H1 (cell line): ENCODE data around the gene SCNN1B. TPM values are rescaled to one million over a fixed set of nuclear protein-coding genes. Genes with fewer than 3 reads are reported as not detected.

ENCODE experiments used
- CTCF ChIA-PET: fragments of 300-600 bp; sonication (Branson Sonifier 250); formaldehyde crosslinking; loops from one replicate; lab custom pipeline; 2021; ENCODE audit not compliant: partially characterized antibody; lab: Charles Lee
- POLR2A ChIA-PET: fragments of 300-600 bp; sonication (Branson Sonifier 250); formaldehyde crosslinking; loops from one replicate; lab custom pipeline; 2021; ENCODE audit warnings: inconsistent platforms; ENCODE audit not compliant: partially characterized antibody; lab: Charles Lee
- DNase-seq, 2 experiments: peaks; one replicate each; pipeline versions ENCODE4 v3.0.0 to v3.0.0-alpha.2; 2010 to 2022; ENCODE audit warnings: low spot score in 2 of 2, low read depth in 1 of 2, mixed read lengths in 1 of 2
- FAIRE-seq: peaks from 2 replicates; lab custom pipeline; 2011; peaks lifted over from hg19 to GRCh38; lab: Jason Lieb, UNC
- H2AFZ ChIP-seq: 2 replicates; pipeline ENCODE4 v1.8.1; 2012; ENCODE audit warnings: low read length, inconsistent platforms
- H2AK5ac ChIP-seq: 2 replicates; pipeline ENCODE4 v1.6.1; 2013; ENCODE audit warnings: low read depth, low read length
- H2BK120ac ChIP-seq: replicated peaks from 2 replicates; pipeline ENCODE3; 2013; ENCODE audit warnings: low read depth, low read length, inconsistent platforms
- H2BK12ac ChIP-seq: 2 replicates; pipeline ENCODE4 v1.6.1; 2013; ENCODE audit warnings: low read depth, low read length
- H2BK15ac ChIP-seq: 2 replicates; pipeline ENCODE4 v1.6.1; 2013; ENCODE audit warnings: low read length
- H2BK20ac ChIP-seq: 2 replicates; pipeline ENCODE4 v1.6.1; 2013; ENCODE audit warnings: low read length
- H2BK5ac ChIP-seq: 2 replicates; pipeline ENCODE4 v1.6.1; 2013; ENCODE audit warnings: low read depth, low read length
- H3K14ac ChIP-seq: 2 replicates; pipeline ENCODE4 v1.6.1; 2013; ENCODE audit warnings: inconsistent platforms; ENCODE audit not compliant: insufficient read length
- H3K18ac ChIP-seq: 2 replicates; pipeline ENCODE4 v1.6.1; 2013; ENCODE audit warnings: low read length; ENCODE audit errors: extremely low read depth
- H3K23ac ChIP-seq: 2 replicates; pipeline ENCODE4 v1.6.1; 2013; ENCODE audit warnings: inconsistent platforms; ENCODE audit not compliant: insufficient read length
- H3K23me2 ChIP-seq: 2 replicates; pipeline ENCODE4 v1.6.1; 2013; ENCODE audit warnings: low read depth, low read length
- H3K27ac ChIP-seq: 2 replicates; pipeline ENCODE4 v1.6.1; 2011; ENCODE audit warnings: low read depth, low read length, inconsistent platforms
- H3K27me3 ChIP-seq, 4 experiments: replicated peaks in 1 of 4; 1 replicate in 1 of 4; 2 replicates in 3 of 4; pipeline versions ENCODE4 v1.6.1 to v1.8.1; 2011 to 2013; ENCODE audit warnings: low read length in 3 of 4, mild to moderate bottlenecking in 3 of 4, inconsistent platforms in 2 of 4, mixed read lengths in 2 of 4, moderate library complexity in 1 of 4; ENCODE audit not compliant: control insufficient read depth in 3 of 4, insufficient read depth in 3 of 4; ENCODE audit errors: extremely low read depth in 1 of 4
- H3K36me3 ChIP-seq, 4 experiments: 2 replicates each; pipeline versions ENCODE4 v1.6.1 to v1.8.1; 2011 to 2013; ENCODE audit warnings: mild to moderate bottlenecking in 4 of 4, low read length in 3 of 4, moderate library complexity in 2 of 4, control low read depth in 1 of 4, inconsistent platforms in 1 of 4; ENCODE audit not compliant: insufficient read depth in 4 of 4, control insufficient read depth in 2 of 4
- H3K4ac ChIP-seq: replicated peaks from 2 replicates; pipeline ENCODE3; 2013; ENCODE audit warnings: low read length, low read depth, mixed read lengths, inconsistent platforms; ENCODE audit not compliant: insufficient read length
- H3K4me1 ChIP-seq, 4 experiments: replicated peaks in 1 of 4; 1 replicate in 1 of 4; 2 replicates in 3 of 4; pipeline versions ENCODE4 v1.6.1 to v1.8.1; 2011 to 2013; ENCODE audit warnings: low read length in 3 of 4, inconsistent platforms in 2 of 4, mixed read lengths in 1 of 4; ENCODE audit not compliant: insufficient read depth in 4 of 4, control insufficient read depth in 3 of 4
- H3K4me2 ChIP-seq, 2 experiments: 2 replicates each; pipeline versions ENCODE4 v1.6.1 to v1.8.1; 2011 to 2013; ENCODE audit warnings: low read depth in 2 of 2, low read length in 2 of 2, control low read depth in 1 of 2, inconsistent platforms in 1 of 2, mild to moderate bottlenecking in 1 of 2; ENCODE audit not compliant: insufficient read depth in 1 of 2
- H3K4me3 ChIP-seq, 4 experiments: fragments of 200-600, 300-600 bp in 1 of 4; sonication (generic), shearing (Covaris generic), sonication (Bioruptor Twin) in 1 of 4; 2 replicates each; pipeline versions ENCODE4 v1.5.1 to v1.8.1; 2011 to 2016; ENCODE audit warnings: low read length in 4 of 4, low read depth in 3 of 4, control low read depth in 2 of 4, inconsistent platforms in 2 of 4, mild to moderate bottlenecking in 2 of 4, mixed read lengths in 1 of 4, moderate library complexity in 1 of 4; ENCODE audit not compliant: insufficient read depth in 2 of 4; ENCODE audit errors: extremely low read depth in 1 of 4
- H3K56ac ChIP-seq: replicated peaks from 2 replicates; pipeline ENCODE3; 2013; ENCODE audit warnings: low read depth, mild to moderate bottlenecking, mixed read lengths, low read length, inconsistent platforms; ENCODE audit not compliant: insufficient read length
- H3K79me1 ChIP-seq: 2 replicates; pipeline ENCODE4 v1.6.1; 2013; ENCODE audit warnings: low read depth, low read length, control low read depth
- H3K79me2 ChIP-seq, 2 experiments: 2 replicates each; pipeline versions ENCODE4 v1.6.1 to v1.8.1; 2012 to 2013; ENCODE audit warnings: low read length in 2 of 2, mild to moderate bottlenecking in 2 of 2, inconsistent platforms in 1 of 2; ENCODE audit not compliant: insufficient read depth in 2 of 2, control insufficient read depth in 1 of 2
- H3K9ac ChIP-seq, 4 experiments: replicated peaks in 1 of 4; 1 replicate in 1 of 4; 2 replicates in 3 of 4; pipeline versions ENCODE4 v1.6.1 to v1.8.1; 2011 to 2013; ENCODE audit warnings: low read depth in 3 of 4, low read length in 3 of 4, control low read depth in 2 of 4, mild to moderate bottlenecking in 2 of 4, moderate library complexity in 2 of 4, inconsistent platforms in 1 of 4; ENCODE audit errors: extremely low read depth in 1 of 4
- H3K9me3 ChIP-seq, 2 experiments: 2 replicates each; pipeline versions ENCODE4 v1.6.1 to v1.8.1; 2012 to 2013; ENCODE audit warnings: mild to moderate bottlenecking in 2 of 2, moderate library complexity in 2 of 2, control low read depth in 1 of 2, inconsistent platforms in 1 of 2, low read depth in 1 of 2, low read length in 1 of 2, mixed read lengths in 1 of 2; ENCODE audit not compliant: insufficient read depth in 2 of 2
- H4K20me1 ChIP-seq, 2 experiments: replicated peaks in 1 of 2; 2 replicates each; pipeline versions ENCODE3 to v1.8.1; 2011 to 2013; ENCODE audit warnings: inconsistent platforms in 2 of 2, low read length in 2 of 2, mild to moderate bottlenecking in 1 of 2; ENCODE audit not compliant: insufficient read depth in 2 of 2, control insufficient read depth in 1 of 2
- H4K5ac ChIP-seq: 2 replicates; pipeline ENCODE4 v1.6.1; 2013; ENCODE audit warnings: low read length, low read depth, mixed read lengths, inconsistent platforms; ENCODE audit not compliant: insufficient read length
- H4K8ac ChIP-seq: 2 replicates; pipeline ENCODE4 v1.8.0; 2013; ENCODE audit warnings: mild to moderate bottlenecking, moderate library complexity, low read length, inconsistent platforms; ENCODE audit not compliant: insufficient read depth; ENCODE audit errors: extremely low read depth
- H4K91ac ChIP-seq: replicated peaks from 2 replicates; pipeline ENCODE3; 2013; ENCODE audit warnings: low read length, mixed read lengths, inconsistent platforms; ENCODE audit not compliant: insufficient read length
- CHD1 ChIP-seq: IDR thresholded peaks from 2 replicates; pipeline ENCODE4 v1.6.1; 2012; ENCODE audit warnings: low read depth, low read length, improper control_type of control experiment
- SP4 ChIP-seq: IDR thresholded peaks from 2 replicates; pipeline ENCODE4 v1.6.1; 2012; ENCODE audit warnings: low read length, inconsistent platforms
- WGBS, 2 experiments: shearing (Covaris generic) in 1 of 2; methylation state at CpG; one replicate each; pipeline versions ENCODE4 v1.1.6 to v1.1.7; 2013 to 2015; ENCODE audit warnings: low lambda C conversion rate in 2 of 2, mixed read lengths in 2 of 2, inconsistent platforms in 1 of 2, low coverage in 1 of 2, missing lambda C conversion rate in 1 of 2; ENCODE audit not compliant: insufficient replicate concordance in 2 of 2, insufficient coverage in 1 of 2, insufficient read length in 1 of 2; ENCODE audit errors: extremely low coverage in 1 of 2, missing lambda C conversion rate in 1 of 2; 5-methylcytosine and 5-hydroxymethylcytosine counted together
- polyA plus RNA-seq, 7 experiments: library from polyadenylated mRNA; depleted of rRNA in 3 of 7; stranded (reverse) in 5 of 7; unstranded in 2 of 7; fragments of >200 nt in 5 of 7; fragments of 200-250 nt in 2 of 7; gene quantifications; 1 replicate in 5 of 7; 2 replicates in 1 of 7; 4 replicates in 1 of 7; pipeline versions ENCODE4 v1.2.1 to v1.2.3, GENCODE V29; 2011 to 2013; ENCODE audit warnings: missing spikeins in 2 of 7, mixed read lengths in 2 of 7
- total RNA-seq: library from RNA; stranded (reverse); fragmentation: NEBNext Ultra II Directional; extraction: Animal tissue kit (Norgen Biotek cat#: 25700); gene quantifications from 2 replicates; pipeline ENCODE4 v1.2.1, GENCODE V29; 2021

The SCNN1B gene
- total and polyA plus RNA-seq, 2 of the 8 experiments (the other 6 are each of a cell fraction or from before 2014, with no cell fraction given) = 0.20 to 0.95 TPM

GRCh38 chr16:23354246-23354645, 52.1 kb downstream of the SCNN1B start:
- H3K27me3 ChIP-seq = no peaks in the 10 kb centered on the region
- no peaks in the 10 kb centered on the region for H4K20me1 ChIP-seq
- H3K18ac ChIP-seq = no peak overlapping the region
- H3K9me3 ChIP-seq = no peaks in the 10 kb centered on the region
- H3K27ac ChIP-seq = no peak overlapping the region
- H2BK5ac ChIP-seq = no peak overlapping the region
- no peak overlapping the region for H2AFZ ChIP-seq
- no peak overlapping the region for H3K4ac ChIP-seq
- FAIRE-seq (no peak), DNase-seq (no peak)
- H3K56ac ChIP-seq = no peak overlapping the region
- no peak overlapping the region for H2BK20ac ChIP-seq
- H3K79me2 ChIP-seq = no peaks in the 10 kb centered on the region
- no peak overlapping the region for H2BK15ac ChIP-seq
- no peaks in the 10 kb centered on the region for H3K23me2 ChIP-seq
- H2BK12ac ChIP-seq = no peak overlapping the region
- H3K4me2 ChIP-seq = no peak overlapping the region
- no peaks in the 10 kb centered on the region for H3K79me1 ChIP-seq
- no peak overlapping the region for H2AK5ac ChIP-seq
- no peak overlapping the region for H3K4me3 ChIP-seq
- 90% methylated on average over 9 of the region's 9 CpGs; no CpG with 5 or more reads in 1 of the 2 experiments for WGBS, 2 experiments
- no peak overlapping the region for H4K8ac ChIP-seq
- no peak overlapping the region for H3K9ac ChIP-seq
- no peak overlapping the region for H4K91ac ChIP-seq
- H4K5ac ChIP-seq = no peak overlapping the region
- no peak overlapping the region for H2BK120ac ChIP-seq
- POLR2A ChIA-PET = no interaction called here
- H3K4me1 ChIP-seq = no peaks in the 10 kb centered on the region; a peak in 1 of 7 replicates
- H3K23ac ChIP-seq = no peak overlapping the region
- H3K14ac ChIP-seq = no peak overlapping the region
- H3K36me3 ChIP-seq = no peaks in the 10 kb centered on the region
- CTCF ChIA-PET = interaction anchor here (0.9 to 2.1 kb wide), 5 partner anchors 8 to 22 kb away, joined by 3 to 6 read pairs (median 3); no protein-coding TSS in a partner anchor
- TF ChIP-seq SP4 (no peak), CHD1 (no peak)
